Endometrial microvascular endothelial cells (primary cell): ENCODE measurements around the gene CSGALNACT2. TPM values are rescaled to one million over a fixed set of nuclear protein-coding genes. Genes with fewer than 3 reads are reported as not detected.
"Not testable (repeated sequence)": the region's sequence is repeated elsewhere in the genome, so short reads cannot be mapped to it uniquely, and the experiment has no call there.

ENCODE experiments used
- in situ Hi-C: cut with HindIII; loops from 2 replicates; pipeline ENCODE4 v1.10.0; 2017; ENCODE audit warnings: low sequenced_read_pairs, low pct_unique_long_range_greater_than_20kb; ENCODE audit errors: inconsistent ontology term
- total RNA-seq: library from RNA; depleted of rRNA; stranded (reverse); fragments of >200 nt; gene quantifications from one replicate; pipeline ENCODE4 v1.2.3, GENCODE V29; 2015; ENCODE audit errors: inconsistent ontology term

The CSGALNACT2 gene
- total RNA-seq, 1 donor from 2014 or later: 20.9 TPM

- in situ Hi-C loops: no loop called here
These were observed 28.7 kb downstream of the CSGALNACT2 start for GRCh38 chr10:43166880-43167497.

GRCh38 chr10:43167498-43167889, 29.2 kb downstream of the CSGALNACT2 start:
- in situ Hi-C loops: no loop called here

GRCh38 chr10:43170491-43170890, 32.2 kb downstream of the CSGALNACT2 start:
- in situ Hi-C loops: no loop called here

DNA sequence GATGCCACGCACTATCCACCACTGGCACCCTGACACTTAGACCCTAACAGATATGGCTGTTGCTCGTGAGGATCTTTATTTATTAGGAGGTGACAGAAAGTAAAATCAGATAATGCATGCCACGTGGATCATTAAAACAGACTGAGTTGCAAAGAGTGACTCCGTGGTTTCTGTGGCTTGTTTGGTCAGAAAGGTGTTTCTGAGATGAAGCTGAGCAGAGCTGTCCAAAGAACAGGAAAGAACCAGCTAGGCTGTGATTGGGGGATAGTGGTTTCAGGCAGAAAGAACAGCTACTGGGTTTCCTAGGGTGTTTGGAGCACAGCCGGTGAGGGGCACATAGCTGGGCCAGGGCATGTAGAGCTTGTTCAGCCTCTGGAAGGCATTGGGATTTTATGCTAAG, 34.4 kb downstream of the CSGALNACT2 start:
- in situ Hi-C loops: no loop called here

DNA sequence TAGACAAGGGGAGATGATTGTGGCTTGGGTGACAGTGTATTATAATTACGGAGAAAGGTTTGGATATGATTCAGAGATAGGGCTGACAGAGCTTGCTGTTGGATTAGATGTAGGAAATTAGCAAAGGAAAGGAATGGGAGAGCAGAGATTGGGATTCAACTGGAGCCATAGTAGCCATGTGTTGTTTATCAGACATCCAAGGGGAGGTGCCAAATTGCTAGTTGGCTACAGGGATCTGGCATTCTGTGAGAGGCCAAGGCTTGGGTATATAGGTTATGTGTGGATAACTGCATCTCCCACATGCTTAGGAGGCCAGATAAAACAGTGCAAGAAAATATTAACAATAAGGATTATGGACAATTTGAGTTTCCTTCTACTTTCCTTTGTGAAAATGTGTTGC, 34.9 kb downstream of the CSGALNACT2 start:
- in situ Hi-C loops: no loop called here

DNA sequence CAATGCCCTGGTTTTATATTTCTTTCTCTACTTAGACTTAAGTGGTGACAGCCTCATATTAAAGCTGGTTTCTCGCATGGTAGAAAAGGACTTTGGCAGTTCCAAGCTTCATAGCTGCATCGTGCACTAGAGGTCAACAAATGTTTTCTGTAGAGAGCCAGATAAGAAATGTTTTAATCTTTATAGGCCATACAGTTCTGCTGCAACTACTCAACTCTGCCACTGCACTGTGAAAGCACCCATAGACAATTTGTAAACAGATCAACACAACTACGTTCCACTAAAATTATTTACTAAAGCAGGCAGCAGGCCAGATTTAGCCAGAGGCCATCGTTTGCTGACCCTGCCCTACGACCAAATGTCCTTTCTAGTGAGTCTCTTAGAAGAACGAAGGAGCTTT, 36.7 kb downstream of the CSGALNACT2 start:
- in situ Hi-C loops: no loop called here

DNA sequence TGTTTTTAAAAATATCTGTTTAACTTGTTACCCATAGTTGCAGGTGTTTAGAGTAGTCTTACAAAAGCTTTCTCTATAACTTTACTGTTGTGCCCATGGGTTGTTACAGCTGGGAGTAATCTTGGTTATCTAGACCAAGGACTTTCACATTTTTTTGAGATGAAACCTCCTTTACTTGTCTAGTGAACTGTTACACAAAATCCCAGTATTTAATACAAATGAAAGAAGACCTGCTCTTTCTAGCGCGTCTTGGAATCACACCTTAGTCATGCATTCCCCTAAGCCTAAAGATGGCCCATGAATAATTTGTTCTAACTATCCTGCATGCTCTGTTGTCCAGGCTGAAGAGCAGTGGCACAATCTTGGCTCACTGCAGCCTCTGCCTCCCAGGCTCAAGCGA, 38.0 kb downstream of the CSGALNACT2 start:
- in situ Hi-C loops: no loop called here

DNA sequence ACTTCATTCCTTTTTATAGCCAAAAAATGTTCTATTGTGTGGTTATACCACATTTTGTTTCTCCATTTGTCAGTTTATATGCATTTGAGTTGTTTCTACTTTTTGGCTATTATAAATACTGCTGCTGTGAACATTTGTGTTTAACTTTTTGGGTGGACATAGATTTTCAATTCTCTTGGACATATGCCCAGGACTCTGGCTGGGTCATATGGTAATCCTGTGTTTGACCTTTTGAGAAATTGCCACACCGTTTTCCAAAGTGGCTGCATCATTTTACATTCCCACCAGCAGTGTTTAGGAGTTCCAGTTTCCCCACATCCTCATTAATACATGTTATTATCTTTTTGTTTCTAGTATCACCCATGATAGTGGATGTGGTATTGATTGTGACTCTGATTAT, 39.4 kb downstream of the CSGALNACT2 start:
- in situ Hi-C loops: no loop called here

- in situ Hi-C loops: no loop called here
These were observed 42.9 kb downstream of the CSGALNACT2 start for GRCh38 chr10:43181146-43181545.

DNA sequence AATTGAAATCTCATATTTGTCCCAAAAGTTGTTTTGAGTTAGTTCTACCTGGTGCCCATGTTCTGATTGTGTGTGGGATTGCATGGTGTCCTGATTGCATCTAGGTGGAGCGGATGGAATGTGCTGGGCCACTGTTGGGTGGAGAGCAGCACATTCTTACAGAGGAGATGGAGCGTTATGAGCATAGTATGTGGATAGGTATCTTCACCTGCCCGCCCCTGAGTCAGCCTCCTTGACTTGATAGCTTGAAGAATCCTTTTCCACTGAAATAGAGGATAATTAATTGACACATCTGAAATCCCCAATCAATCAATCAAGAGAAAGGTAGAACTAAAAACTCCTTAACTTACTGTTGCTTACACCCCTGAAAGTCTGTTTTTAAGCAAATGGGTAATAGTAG, 45.5 kb downstream of the CSGALNACT2 start:
- in situ Hi-C loops: not testable (repeated sequence)

GRCh38 chr10:43186150-43186549, 47.9 kb downstream of the CSGALNACT2 start:
- in situ Hi-C loops: no loop called here

- in situ Hi-C loops: no loop called here
These were observed 49.0 kb downstream of the CSGALNACT2 start for GRCh38 chr10:43187213-43187612.

GRCh38 chr10:43188702-43189101, 50.5 kb downstream of the CSGALNACT2 start:
- in situ Hi-C loops: no loop called here

- in situ Hi-C loops: no loop called here
These were observed 52.0 kb downstream of the CSGALNACT2 start for GRCh38 chr10:43190289-43190688.

DNA sequence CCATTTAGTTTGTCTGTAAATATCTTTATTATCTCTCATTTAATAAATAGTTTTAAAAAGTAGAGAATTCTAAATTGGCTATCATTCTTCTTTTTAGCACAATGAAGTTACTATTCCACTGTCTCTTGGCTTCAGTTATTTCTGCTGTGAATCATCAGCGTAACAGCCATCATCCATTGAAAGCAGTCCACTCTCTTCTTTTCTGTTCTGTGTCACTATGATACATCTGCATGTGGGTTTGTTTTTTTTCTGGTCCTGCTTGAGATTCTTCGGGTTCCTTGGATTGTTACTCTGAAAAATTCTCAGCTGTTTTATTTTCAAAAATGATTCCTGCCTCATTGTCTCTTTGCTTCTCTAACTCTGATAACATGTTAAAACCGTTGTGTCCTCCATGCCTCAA, 52.5 kb downstream of the CSGALNACT2 start:
- in situ Hi-C loops: no loop called here

DNA sequence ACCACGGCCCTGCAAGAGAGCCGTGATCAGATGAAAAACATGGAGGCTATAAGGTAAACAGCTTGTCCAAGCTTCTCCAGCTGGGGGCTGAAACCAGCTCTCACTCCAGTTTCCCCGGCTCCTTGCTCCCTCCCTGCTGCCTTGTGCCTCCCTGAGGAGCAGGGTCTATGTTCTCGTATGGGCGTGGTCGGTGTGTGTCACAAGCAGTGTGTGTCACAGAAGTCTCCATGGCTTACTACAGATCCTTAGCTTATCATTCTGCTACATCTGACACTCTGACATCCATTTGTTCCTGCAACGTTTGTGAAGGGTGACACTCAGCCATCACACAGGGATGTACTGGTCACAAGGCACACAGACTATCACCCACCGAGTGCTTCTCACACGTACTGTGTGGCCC, 54.6 kb downstream of the CSGALNACT2 start:
- in situ Hi-C loops: no loop called here

GRCh38 chr10:43193496-43194080, 55.3 kb downstream of the CSGALNACT2 start:
- in situ Hi-C loops: no loop called here

- in situ Hi-C loops: no loop called here
These were observed 56.0 kb downstream of the CSGALNACT2 start for GRCh38 chr10:43194266-43194665.

GRCh38 chr10:43194859-43195258, 56.6 kb downstream of the CSGALNACT2 start:
- in situ Hi-C loops: no loop called here

- in situ Hi-C loops: no loop called here
These were observed 57.3 kb downstream of the CSGALNACT2 start for GRCh38 chr10:43195557-43195956.
